GM18861 (cell line): Measurements from ENCODE around the gene SLC38A9.

Source experiments
- ATAC-seq: cut with Tn5 transposase; IDR thresholded peaks from one replicate; pipeline ENCODE4 v1.9.1; 2021; ENCODE audit not compliant: unreplicated experiment

Gene SLC38A9

DNA sequence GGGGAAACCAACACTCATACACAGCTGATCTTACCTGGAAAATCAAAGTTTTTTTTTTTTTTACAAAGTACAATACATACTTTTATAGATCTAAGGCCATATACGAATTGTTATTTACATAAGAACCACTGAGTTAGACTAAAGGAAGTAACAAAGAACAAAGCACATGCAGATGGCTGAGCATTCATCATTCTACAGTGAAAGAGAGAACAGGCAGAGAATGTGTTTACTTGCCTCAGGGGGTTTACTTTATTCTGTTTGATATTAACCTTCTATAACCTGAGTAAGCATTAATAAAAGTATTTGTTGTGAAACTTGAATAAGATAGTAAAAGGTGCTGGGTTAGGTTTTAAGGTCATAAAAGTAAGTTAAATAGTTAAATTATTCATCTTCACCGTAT, 54.7 kb downstream of the SLC38A9 start:
- no peak for ATAC-seq

GRCh38 chr5:55650386-55650785, 61.7 kb downstream of the SLC38A9 start:
- no peak for ATAC-seq

- no peak for ATAC-seq
Measured at GRCh38 chr5:55649963-55650362, 62.2 kb downstream of the SLC38A9 start.

DNA sequence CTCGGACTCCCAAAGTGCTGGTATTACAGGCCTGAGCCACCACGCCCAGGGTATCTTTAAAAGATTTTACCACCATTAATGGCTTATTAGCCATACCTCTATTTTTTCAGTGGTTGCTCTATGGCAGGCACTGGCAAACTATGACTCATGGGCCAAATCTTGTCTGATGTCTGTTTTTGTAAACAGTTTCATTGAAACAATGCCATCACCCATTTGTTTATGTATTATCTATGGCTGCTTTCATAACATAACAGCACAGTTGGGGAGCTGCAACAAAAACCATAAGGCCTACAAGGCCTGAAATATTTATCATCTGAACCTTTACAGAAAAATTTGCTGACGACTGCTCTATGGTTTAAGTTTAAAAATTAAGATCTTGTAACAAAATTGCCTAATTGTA, 66.8 kb downstream of the SLC38A9 start:
- ATAC-seq = no peak

DNA sequence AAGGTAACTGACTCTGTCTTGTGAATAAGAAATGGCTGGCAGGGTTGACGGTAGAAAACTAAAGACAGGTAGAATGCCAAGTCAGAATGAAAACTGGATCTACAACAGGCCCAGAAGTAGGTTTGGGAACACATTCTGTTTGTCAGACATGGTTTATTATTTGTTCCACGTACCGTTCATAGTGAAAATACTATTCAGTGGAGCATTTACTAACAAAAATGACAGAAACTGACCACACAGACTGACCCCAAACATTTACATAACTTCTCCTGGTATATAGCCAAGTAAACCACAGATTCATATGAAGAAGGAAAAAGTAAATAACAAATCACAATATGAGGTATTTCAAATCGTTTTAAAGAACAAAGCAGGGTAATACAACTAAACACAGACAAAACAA, 73.7 kb downstream of the SLC38A9 start:
- ATAC-seq = no peak

DNA sequence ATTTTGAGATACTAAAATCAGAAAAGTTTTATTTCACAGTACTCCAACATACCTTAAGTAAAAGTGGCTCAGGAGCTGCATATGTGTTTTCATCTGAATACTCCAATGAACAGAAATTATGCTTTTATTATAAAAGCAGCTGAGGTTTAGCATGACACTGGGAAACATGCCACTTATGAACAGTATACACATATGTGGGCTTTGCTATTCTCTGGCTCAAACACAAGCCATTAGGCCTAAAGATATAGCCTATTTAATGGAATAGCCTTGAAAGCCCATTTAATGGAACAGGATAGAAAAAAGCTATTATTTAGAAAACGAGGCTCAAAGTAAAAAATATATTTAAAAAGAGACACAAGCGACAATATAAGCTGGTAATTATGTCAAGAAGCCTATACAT, 74.1 kb downstream of the SLC38A9 start:
- no peak for ATAC-seq

- no peak for ATAC-seq
Measured at GRCh38 chr5:55636683-55637082, 75.4 kb downstream of the SLC38A9 start.

GRCh38 chr5:55636177-55636576, 75.9 kb downstream of the SLC38A9 start:
- no peak for ATAC-seq

GRCh38 chr5:55634866-55635265, 77.3 kb downstream of the SLC38A9 start:
- ATAC-seq = no peak

DNA sequence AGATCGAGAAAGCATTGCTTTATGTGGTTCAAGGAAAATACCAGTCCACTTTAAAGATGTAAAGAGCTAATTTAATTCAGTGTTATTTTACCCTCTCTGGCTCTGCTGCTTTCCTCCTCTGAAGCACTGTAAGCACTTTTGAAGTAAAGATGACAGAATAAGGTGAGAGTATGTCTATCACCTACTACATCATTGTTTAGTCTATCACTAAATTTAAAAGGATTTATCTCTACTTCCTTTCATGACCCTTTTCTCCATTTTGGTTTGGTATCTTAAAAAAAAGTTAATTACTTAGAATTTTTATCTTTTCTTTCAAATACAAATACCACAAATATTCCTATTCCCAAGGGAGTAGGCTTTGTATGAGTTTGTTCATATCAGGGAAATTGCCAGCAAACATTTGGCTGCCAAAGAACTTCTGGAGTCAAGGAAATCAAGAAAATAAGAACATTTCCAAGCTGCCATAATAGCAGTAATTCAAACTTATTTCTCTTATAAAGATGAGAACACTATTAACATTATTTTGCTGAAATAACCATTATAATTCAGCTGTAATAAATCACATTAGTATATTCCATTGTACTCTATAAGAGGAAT, 77.8 kb downstream of the SLC38A9 start:
- no peak for ATAC-seq

GRCh38 chr5:55633574-55634208, 78.4 kb downstream of the SLC38A9 start:
- no peak for ATAC-seq

- no peak for ATAC-seq
Measured at GRCh38 chr5:55629815-55630214, 82.3 kb downstream of the SLC38A9 start.

DNA sequence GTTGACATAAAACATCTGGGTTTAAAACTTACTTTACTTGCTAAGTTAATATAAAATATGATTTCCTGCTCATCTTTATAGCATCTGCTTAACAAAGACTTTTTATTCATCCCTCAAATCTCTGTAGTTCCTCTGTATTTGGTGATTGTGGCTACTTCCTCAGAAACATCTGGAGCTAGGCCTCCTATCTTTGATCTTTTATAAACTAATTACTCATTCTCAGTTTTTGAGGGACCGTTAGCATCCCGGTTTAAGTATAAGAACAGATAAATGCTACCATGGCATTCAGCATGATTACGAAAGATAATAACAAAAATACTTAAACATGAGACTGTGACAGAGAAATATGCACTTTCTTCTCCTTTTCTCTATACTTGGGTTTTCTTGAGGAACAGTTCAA, 85.3 kb downstream of the SLC38A9 start:
- ATAC-seq = no peak

DNA sequence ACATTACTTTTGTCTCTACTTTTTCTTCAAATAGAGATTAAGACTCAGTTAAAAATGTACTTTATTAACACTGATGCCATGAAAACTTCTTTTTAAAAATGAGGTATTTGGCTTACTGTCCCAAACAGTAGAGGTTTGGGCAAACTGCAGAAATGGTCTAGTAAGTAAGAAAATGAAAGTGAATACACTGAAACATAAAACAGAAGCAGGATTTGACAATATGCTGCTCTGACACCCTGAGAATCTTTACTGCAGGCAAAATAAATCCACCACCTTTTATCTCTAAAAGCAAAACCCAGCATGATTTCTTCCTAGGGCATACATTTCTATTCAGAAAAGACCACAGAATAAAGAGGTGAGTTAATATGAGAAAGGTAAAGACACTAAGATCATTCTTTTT, 86.2 kb downstream of the SLC38A9 start:
- ATAC-seq = no peak

- ATAC-seq = no peak
Measured at GRCh38 chr5:55625589-55625909, 86.6 kb downstream of the SLC38A9 start.

DNA sequence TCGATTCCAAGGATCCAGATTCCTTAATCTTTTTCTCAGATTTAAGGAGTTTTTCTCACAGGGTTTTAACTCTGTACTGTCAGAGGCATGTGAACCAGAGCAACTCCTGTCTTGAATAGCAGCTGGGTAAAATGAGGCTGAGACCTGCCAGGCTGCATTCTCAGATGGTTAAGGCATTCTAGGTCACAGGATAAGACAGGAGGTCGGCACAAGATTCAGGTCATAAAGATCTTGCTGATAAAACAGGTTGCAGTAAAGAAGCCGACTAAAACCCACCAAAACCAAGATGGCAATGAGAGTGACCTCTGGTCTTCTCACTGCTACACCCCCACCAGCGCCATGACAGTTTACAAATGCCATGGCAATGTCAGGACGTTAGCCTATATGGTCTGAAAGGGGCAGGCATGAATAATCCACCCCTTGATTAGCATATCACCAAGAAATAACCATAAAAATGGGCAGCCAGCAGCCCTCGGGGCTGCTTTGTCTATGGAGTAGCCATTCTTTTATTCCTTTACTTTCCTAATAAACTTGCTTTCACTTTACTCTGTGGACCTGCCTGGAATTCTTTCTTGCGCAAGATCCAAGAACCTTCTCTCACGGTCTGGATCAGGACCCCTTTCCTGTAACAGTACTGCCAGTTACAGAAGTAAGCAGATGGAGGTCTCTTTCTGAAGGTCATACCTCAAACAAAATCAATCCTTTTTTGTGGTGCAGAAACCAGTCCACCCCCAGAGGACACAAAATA, 87.1 kb downstream of the SLC38A9 start:
- ATAC-seq = no peak

DNA sequence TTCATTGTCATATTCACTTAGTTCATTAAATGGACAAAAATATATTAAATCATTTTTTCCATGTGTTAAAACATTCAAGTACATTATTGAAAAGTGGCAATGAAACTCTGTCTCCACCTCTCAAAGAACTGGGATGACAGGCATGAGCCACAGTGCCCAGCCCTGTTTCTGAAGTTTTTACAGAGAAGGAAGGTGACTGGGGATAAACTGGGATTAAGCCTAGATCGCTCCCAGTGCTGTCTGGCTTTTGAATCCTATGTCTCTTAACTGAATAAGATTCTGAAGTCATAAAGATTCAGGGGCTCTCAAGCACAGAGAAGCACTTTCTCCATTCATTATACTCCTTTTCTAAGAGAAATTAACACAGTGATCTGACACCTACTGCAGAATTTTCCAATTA, 88.3 kb downstream of the SLC38A9 start:
- ATAC-seq = no peak

- no peak for ATAC-seq
Measured at GRCh38 chr5:55622460-55622859, 89.7 kb downstream of the SLC38A9 start.

DNA sequence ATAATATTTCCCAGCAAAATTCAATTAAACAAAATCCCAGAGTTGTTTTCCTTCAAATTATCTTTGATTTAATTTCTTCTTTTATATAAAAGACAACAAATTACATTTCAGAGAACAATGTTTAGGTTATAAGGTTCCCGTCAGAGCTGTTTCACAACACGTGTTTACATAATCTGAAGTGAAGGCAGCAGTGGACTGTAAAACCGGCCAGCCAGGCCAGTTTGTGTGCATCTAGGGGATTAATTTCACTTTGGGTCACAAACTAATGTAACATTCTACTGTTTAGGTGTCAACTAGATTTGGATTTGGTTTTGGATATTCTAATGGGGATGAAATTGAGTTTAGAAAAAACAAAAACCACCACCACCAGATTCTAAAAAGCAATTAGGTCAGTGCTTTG, 90.9 kb downstream of the SLC38A9 start:
- no peak for ATAC-seq

- ATAC-seq = no peak
Measured at GRCh38 chr5:55620766-55621160, 91.4 kb downstream of the SLC38A9 start.

DNA sequence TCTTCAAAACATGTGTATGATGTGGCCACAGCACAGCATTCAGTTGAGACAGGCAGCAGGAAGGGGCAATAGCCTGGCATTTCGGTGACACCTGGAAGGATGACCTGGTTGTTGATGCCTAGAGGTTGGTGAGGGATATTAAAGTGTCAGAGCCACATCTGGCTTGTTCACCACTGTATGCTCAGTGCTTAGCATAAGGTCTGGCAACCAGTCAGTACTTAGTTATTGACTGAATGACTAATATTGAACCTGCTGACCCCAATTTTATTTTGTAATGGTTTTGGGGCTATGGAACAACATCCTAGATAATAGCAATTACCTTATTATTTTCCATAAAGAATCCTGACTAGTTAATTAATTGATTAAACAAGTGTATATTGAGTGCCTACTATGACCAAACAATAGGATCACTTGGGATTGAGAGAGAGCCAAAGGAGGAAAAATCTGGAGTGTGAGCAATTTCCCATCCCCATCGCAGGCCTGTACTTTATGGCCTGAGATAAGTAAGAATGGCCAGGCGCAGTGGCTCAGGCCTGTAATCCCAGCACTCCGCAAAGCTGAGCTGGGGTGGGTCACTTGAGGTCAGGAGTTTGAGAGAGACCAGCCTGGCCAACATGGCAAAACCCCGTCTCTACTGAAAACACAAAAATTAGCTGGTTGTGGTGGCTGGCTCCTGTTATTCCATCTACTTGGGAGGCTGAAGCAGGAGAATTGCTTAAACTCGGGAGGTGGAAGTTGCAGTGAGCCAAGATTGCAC, 91.9 kb downstream of the SLC38A9 start:
- ATAC-seq = no peak

- ATAC-seq = no peak
Measured at GRCh38 chr5:55618318-55618717, 93.8 kb downstream of the SLC38A9 start.
